ENCODE data around the gene AUTS2.

DNA sequence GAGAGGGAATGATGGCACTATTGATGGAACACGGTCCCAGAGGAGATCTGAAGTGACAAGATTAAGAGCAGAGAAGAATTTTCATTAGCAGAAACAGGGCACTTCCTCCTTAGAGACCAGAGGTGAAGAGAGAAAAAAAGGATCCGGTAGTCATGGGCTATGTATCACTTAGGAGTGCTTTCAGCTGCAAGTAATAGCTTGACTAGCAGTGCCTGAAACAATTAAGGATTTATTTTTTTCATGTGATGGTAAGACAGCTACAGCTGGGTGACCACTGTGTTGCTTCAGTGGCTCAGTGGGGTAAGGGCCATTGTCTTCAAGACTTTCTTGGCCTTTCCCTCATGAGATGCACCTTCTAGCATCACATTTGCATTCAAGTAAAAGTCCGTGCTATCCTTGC lies 1018.5 kb downstream of the AUTS2 start:
- TF ChIP-seq CTCF (IDR thresholded peaks at IDR 0.05) (no peak), POLR2A (IDR thresholded peaks at IDR 0.05) (no peak)

Measured in thyroid gland (tissue), 4 donors.